ENCODE data around the gene LIPK. TPM values are rescaled to one million over a fixed set of nuclear protein-coding genes. Genes with fewer than 3 reads are reported as not detected.

LIPK gene
- total RNA-seq, 1 donor from 2014 or later, result not detected

GRCh38 chr10:88764110-88764509 is 58.1 kb downstream of the LIPK start:
- H3K9me3 Mint-ChIP-seq, result no peaks in the 10 kb centered on the region
- H3K4me3 Mint-ChIP-seq (ENCODE audit: low read depth), result no peak overlapping the region
- no peak for DNase-seq (ENCODE audit: low spot score)
- H3K4me1 Mint-ChIP-seq (ENCODE audit: low read depth), result peaks cover 14% of the 10 kb centered on the region
- intact Hi-C loops (cut with micrococcal nuclease), result no loop called here
- no peaks in the 10 kb centered on the region for H3K36me3 Mint-ChIP-seq (ENCODE audit: low read depth)
- H3K27ac Mint-ChIP-seq, result no peak overlapping the region
- H3K27me3 Mint-ChIP-seq (ENCODE audit: low read depth), result peaks cover 53% of the 10 kb centered on the region

GRCh38 chr10:88765816-88766215 is 59.8 kb downstream of the LIPK start:
- H3K27me3 Mint-ChIP-seq (ENCODE audit: low read depth), result peaks cover 56% of the 10 kb centered on the region
- H3K27ac Mint-ChIP-seq, result no peak overlapping the region
- DNase-seq (ENCODE audit: low spot score), result no peak
- intact Hi-C loops (cut with micrococcal nuclease), result no loop called here
- H3K4me3 Mint-ChIP-seq (ENCODE audit: low read depth), result no peak overlapping the region
- no peaks in the 10 kb centered on the region for H3K9me3 Mint-ChIP-seq
- H3K36me3 Mint-ChIP-seq (ENCODE audit: low read depth), result no peaks in the 10 kb centered on the region
- peaks cover 10% of the 10 kb centered on the region for H3K4me1 Mint-ChIP-seq (ENCODE audit: low read depth)

DNA sequence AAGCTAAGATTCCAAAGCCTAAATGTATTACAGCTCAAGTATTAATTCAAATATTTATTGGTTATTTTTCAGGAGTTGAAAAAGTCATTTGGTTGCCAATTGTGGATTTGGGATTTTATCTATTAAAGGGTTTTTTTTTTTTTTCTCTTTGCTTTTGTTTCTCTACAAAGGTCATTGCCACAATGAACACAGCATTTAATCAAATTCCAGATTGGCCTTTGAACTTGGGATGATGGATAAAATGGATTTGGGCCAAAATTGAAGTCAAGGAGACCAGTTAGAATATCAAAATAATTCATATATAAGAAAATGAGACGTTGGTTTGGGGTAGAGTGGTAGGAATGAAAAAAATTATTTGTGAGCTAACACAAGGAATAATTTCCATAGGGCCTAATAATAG is 63.3 kb downstream of the LIPK start:
- DNase-seq (ENCODE audit: low spot score), result no peak
- Mint-ChIP-seq H3K36me3 (ENCODE audit: low read depth) (no peaks in the 10 kb centered on the region), H3K4me3 (ENCODE audit: low read depth) (no peak overlapping the region), H3K27me3 (ENCODE audit: low read depth) (peaks cover 61% of the 10 kb centered on the region), H3K4me1 (ENCODE audit: low read depth) (no peaks in the 10 kb centered on the region), H3K27ac (no peak overlapping the region), H3K9me3 (no peaks in the 10 kb centered on the region)
- intact Hi-C loops (cut with micrococcal nuclease), result no loop called here

DNA sequence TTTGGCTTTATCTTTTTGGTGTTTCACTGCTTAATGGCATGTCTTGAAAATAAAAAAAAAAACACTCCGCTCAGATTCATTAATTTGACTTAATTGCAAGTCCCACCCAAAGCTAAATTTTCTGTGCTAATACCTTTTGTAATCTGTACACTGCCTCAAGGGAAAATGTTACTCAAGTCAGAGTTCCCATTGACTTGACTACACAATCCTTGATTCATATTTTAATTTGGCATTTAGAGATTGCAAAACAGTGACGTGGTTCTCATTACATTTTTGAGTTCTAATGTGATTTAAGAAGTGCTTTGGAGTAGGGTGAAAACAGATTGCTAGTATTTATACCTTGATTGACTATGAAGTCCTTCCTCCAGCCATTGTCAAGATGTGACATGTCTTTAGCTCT is 75.2 kb downstream of the LIPK start:
- peaks cover 9% of the 10 kb centered on the region for H3K4me1 Mint-ChIP-seq (ENCODE audit: low read depth)
- no peak overlapping the region for H3K27ac Mint-ChIP-seq
- DNase-seq (ENCODE audit: low spot score), result no peak
- no peak overlapping the region for H3K4me3 Mint-ChIP-seq (ENCODE audit: low read depth)
- intact Hi-C loops (cut with micrococcal nuclease), result no loop called here
- no peaks in the 10 kb centered on the region for H3K36me3 Mint-ChIP-seq (ENCODE audit: low read depth)
- H3K9me3 Mint-ChIP-seq, result no peaks in the 10 kb centered on the region
- peaks cover 52% of the 10 kb centered on the region for H3K27me3 Mint-ChIP-seq (ENCODE audit: low read depth)

GRCh38 chr10:88782222-88782621 is 76.2 kb downstream of the LIPK start:
- no peak for DNase-seq (ENCODE audit: low spot score)
- Mint-ChIP-seq H3K4me1 (ENCODE audit: low read depth) (peaks cover 9% of the 10 kb centered on the region), H3K27ac (no peak overlapping the region), H3K4me3 (ENCODE audit: low read depth) (no peak overlapping the region), H3K27me3 (ENCODE audit: low read depth) (peaks cover 51% of the 10 kb centered on the region), H3K9me3 (no peaks in the 10 kb centered on the region), H3K36me3 (ENCODE audit: low read depth) (no peaks in the 10 kb centered on the region)
- intact Hi-C loops (cut with micrococcal nuclease), result no loop called here

DNA sequence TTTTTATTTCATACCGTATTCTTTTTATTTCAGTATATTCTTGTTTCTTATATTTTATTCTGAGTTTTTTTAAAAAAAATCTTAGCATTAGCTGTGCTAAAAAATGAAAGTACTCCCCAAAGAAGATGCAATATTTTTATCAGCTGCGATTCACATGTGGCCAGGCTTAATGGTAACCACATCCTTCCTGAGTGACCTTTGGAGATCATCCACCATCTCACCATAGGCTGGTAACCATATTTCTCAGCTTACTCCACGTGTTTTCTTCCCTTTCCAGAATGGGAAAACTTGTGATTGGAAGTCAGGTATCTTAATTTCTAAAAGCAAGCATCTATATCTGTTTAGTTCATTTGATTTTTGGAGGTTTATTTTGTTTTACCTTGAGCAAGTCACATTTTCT is 77.7 kb downstream of the LIPK start:
- intact Hi-C loops (cut with micrococcal nuclease), result no loop called here
- H3K36me3 Mint-ChIP-seq (ENCODE audit: low read depth), result no peaks in the 10 kb centered on the region
- H3K27me3 Mint-ChIP-seq (ENCODE audit: low read depth), result peaks cover 52% of the 10 kb centered on the region
- H3K4me1 Mint-ChIP-seq (ENCODE audit: low read depth), result peaks cover 9% of the 10 kb centered on the region
- no peak overlapping the region for H3K4me3 Mint-ChIP-seq (ENCODE audit: low read depth)
- no peak overlapping the region for H3K27ac Mint-ChIP-seq
- DNase-seq (ENCODE audit: low spot score), result no peak
- H3K9me3 Mint-ChIP-seq, result no peaks in the 10 kb centered on the region

GRCh38 chr10:88786032-88786770 is 80.2 kb downstream of the LIPK start:
- Mint-ChIP-seq H3K4me1 (ENCODE audit: low read depth) (peaks cover 9% of the 10 kb centered on the region), H3K36me3 (ENCODE audit: low read depth) (no peaks in the 10 kb centered on the region), H3K9me3 (no peaks in the 10 kb centered on the region), H3K27me3 (ENCODE audit: low read depth) (peaks cover 39% of the 10 kb centered on the region), H3K27ac (no peak overlapping the region), H3K4me3 (ENCODE audit: low read depth) (no peak overlapping the region)
- no peak for DNase-seq (ENCODE audit: low spot score)
- intact Hi-C loops (cut with micrococcal nuclease), result no loop called here

GRCh38 chr10:88787463-88787862 is 81.4 kb downstream of the LIPK start:
- peaks cover 12% of the 10 kb centered on the region for H3K4me1 Mint-ChIP-seq (ENCODE audit: low read depth)
- no peak for DNase-seq (ENCODE audit: low spot score)
- H3K36me3 Mint-ChIP-seq (ENCODE audit: low read depth), result no peaks in the 10 kb centered on the region
- no peak overlapping the region for H3K27ac Mint-ChIP-seq
- intact Hi-C loops (cut with micrococcal nuclease), result no loop called here
- peaks cover 33% of the 10 kb centered on the region for H3K27me3 Mint-ChIP-seq (ENCODE audit: low read depth)
- no peak overlapping the region for H3K4me3 Mint-ChIP-seq (ENCODE audit: low read depth)
- no peaks in the 10 kb centered on the region for H3K9me3 Mint-ChIP-seq

DNA sequence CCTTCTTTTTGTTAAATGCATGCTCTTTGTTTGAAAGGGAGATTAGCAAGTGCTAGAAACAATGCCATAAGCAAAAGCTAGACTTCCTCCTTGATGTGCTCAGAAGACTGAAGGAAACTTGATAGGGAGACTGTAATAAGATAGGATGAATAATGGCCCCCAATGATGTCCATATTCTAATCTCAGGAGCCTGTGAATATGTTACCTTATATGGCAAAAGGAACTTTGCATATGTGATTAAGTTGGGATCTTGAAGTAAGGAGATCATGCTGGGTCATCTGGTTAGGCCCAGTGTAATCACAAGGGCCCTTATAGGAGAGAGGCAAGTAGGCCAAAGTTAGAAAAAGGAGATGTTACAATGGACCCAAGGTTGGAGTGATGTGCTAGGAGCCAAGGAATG is 82.9 kb downstream of the LIPK start:
- intact Hi-C loops (cut with micrococcal nuclease), result no loop called here
- Mint-ChIP-seq H3K27me3 (ENCODE audit: low read depth) (peaks cover 26% of the 10 kb centered on the region), H3K4me1 (ENCODE audit: low read depth) (peaks cover 24% of the 10 kb centered on the region), H3K36me3 (ENCODE audit: low read depth) (peaks cover 2% of the 10 kb centered on the region), H3K4me3 (ENCODE audit: low read depth) (no peak overlapping the region), H3K27ac (no peak overlapping the region), H3K9me3 (no peaks in the 10 kb centered on the region)
- DNase-seq (ENCODE audit: low spot score), result no peak

- DNase-seq (ENCODE audit: low spot score), result no peak
- peaks cover 2% of the 10 kb centered on the region for H3K36me3 Mint-ChIP-seq (ENCODE audit: low read depth)
- peaks cover 20% of the 10 kb centered on the region for H3K27me3 Mint-ChIP-seq (ENCODE audit: low read depth)
- no peaks in the 10 kb centered on the region for H3K9me3 Mint-ChIP-seq
- H3K4me1 Mint-ChIP-seq (ENCODE audit: low read depth), result peaks cover 31% of the 10 kb centered on the region
- no peak overlapping the region for H3K27ac Mint-ChIP-seq
- no peak overlapping the region for H3K4me3 Mint-ChIP-seq (ENCODE audit: low read depth)
- intact Hi-C loops (cut with micrococcal nuclease), result loop anchor here (5.0 to 10.0 kb wide), 6 partner anchors 35 to 697 kb away; partner anchors contain the start of gene LIPK
These were observed 85.9 kb downstream of the LIPK start for GRCh38 chr10:88791924-88792323.

- intact Hi-C loops (cut with micrococcal nuclease), result loop anchor here (5.0 to 10.0 kb wide), 6 partner anchors 35 to 698 kb away; partner anchors contain the start of gene LIPK
- no peaks in the 10 kb centered on the region for H3K9me3 Mint-ChIP-seq
- no peak overlapping the region for H3K4me3 Mint-ChIP-seq (ENCODE audit: low read depth)
- no peak for DNase-seq (ENCODE audit: low spot score)
- H3K27me3 Mint-ChIP-seq (ENCODE audit: low read depth), result peaks cover 23% of the 10 kb centered on the region
- H3K27ac Mint-ChIP-seq, result no peak overlapping the region
- H3K36me3 Mint-ChIP-seq (ENCODE audit: low read depth), result peaks cover 2% of the 10 kb centered on the region
- peaks cover 32% of the 10 kb centered on the region for H3K4me1 Mint-ChIP-seq (ENCODE audit: low read depth)
These were observed 86.6 kb downstream of the LIPK start for GRCh38 chr10:88792661-88793060.

DNA sequence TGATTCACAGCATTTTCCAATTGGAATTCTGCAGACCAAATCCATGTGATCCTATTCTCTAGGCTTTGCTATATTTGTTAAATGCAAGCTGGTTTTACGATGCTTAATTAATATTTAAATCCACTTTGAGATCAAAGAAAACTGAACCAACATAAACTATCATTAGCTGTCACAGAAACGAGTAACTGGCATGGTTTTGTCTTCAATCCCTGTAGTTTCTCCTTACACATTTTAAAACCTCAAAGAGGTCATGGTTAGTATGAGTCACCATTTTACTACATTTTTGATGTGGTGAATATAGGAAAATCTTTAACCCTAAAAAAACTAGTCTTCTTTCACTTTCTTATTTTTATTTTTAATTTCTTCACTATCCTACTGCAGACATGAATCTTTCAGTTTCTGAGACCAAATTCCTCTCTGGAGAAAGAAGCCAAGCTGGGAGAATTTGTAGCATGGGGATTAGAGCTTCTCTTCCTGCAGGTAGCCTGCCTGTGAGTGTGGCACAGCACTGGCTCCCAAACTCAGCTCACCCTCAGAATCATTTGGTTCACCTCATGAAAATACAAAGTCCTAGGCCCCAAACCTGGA is 87.8 kb downstream of the LIPK start:
- H3K27ac Mint-ChIP-seq, result peak overlapping the region; percentile 49
- H3K36me3 Mint-ChIP-seq (ENCODE audit: low read depth), result peaks cover 2% of the 10 kb centered on the region
- no peak overlapping the region for H3K4me3 Mint-ChIP-seq (ENCODE audit: low read depth)
- DNase-seq (ENCODE audit: low spot score), result no peak
- no peaks in the 10 kb centered on the region for H3K9me3 Mint-ChIP-seq
- peaks cover 27% of the 10 kb centered on the region for H3K27me3 Mint-ChIP-seq (ENCODE audit: low read depth)
- peaks cover 32% of the 10 kb centered on the region for H3K4me1 Mint-ChIP-seq (ENCODE audit: low read depth)
- intact Hi-C loops (cut with micrococcal nuclease), result loop anchor here (5.0 to 10.0 kb wide), 6 partner anchors 33 to 699 kb away; partner anchors contain the start of gene LIPK

DNA sequence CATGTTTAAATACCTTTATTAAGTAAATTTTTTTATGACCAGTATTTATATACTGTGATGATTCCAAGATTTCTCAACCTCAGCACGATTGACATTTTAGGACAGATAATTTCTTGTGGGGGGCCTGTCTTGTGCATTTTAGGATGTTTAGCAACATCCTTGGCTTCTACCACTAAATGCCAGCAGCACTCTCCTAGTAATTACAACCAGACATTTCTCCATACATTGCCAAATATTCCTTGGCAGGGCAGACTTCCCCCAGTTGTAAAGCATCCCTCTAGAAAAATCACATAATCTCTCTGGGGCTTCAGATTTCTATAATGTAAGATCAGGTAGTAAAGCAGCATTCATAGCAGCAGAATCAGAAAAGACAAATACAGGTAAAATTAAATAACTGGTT is 88.7 kb downstream of the LIPK start:
- H3K4me1 Mint-ChIP-seq (ENCODE audit: low read depth), result peaks cover 32% of the 10 kb centered on the region
- H3K27me3 Mint-ChIP-seq (ENCODE audit: low read depth), result peaks cover 24% of the 10 kb centered on the region
- peaks cover 2% of the 10 kb centered on the region for H3K36me3 Mint-ChIP-seq (ENCODE audit: low read depth)
- intact Hi-C loops (cut with micrococcal nuclease), result loop anchor here (5.0 to 10.0 kb wide), 6 partner anchors 33 to 700 kb away; partner anchors contain the start of gene LIPK
- H3K9me3 Mint-ChIP-seq, result no peaks in the 10 kb centered on the region
- no peak overlapping the region for H3K27ac Mint-ChIP-seq
- no peak overlapping the region for H3K4me3 Mint-ChIP-seq (ENCODE audit: low read depth)
- DNase-seq (ENCODE audit: low spot score), result no peak
